ENCODE results near the gene ESRP2.
A peak's percentile ranks its signal among the peaks of the same experiment; 100 is the strongest.

The ESRP2 gene

DNA sequence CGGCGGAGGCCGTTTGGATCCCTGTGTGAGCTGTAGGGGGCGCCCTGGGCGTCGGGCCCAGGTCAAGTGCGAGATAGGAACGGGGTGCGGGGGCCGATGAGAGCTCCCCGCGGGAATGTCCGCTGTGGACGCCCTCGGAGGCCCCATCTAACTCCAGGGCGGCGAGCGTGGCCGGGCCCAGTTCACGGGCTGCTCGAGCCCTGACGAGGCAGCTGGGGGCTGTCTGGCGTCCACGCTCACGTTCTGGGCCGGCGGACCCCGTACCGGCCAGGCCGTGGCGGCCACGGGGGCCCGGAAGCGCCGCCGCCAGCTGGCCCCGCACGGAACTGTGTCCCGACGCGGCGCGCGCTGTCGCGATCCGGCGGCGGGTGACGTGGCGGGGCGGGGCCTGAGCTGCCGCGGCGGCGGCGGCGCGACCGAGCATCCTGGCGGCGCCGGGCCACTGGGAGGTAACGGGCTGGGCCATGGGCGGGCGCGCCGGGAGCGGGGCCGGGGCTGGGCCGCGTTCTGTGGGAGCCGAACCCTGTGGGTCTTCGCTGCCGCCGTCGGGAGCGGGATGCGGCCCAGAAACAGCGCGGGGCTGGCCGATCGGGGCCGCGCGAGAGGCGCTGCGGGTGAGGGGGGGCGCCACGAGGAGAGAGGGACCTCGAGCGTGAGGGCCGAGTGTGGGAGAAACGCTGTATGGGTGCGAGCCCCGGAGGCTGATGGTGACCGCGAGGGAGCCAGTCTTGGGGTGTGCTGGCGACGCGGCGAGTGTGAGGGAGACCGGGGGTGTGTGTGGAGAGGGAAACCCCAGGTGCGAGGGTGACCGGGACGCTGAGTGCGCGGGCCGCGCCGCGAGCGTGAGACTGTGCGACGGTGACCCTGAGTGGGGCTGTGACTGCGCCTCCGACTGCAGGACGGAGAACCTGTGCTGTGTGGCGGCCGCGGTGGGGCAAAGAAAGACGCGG lies 28.5 kb upstream of the ESRP2 start, which contains the start of gene SLC7A6:
Gene SLC7A6 (plus strand): TSS at position 399 of the 950 bp plus-strand sequence. CDS start 10,201 bp downstream, outside the sequence.
- no peak for DNase-seq (ENCODE audit: low read depth, low spot score)
- peak within 1 kb of the TSS; percentile 95 for H3K27ac ChIP-seq

- DNase-seq (ENCODE audit: low read depth, low spot score): no peak
- peak overlapping the region; percentile 95 for H3K27ac ChIP-seq
Measured at GRCh38 chr16:68263559-68264127, 27.7 kb upstream of the ESRP2 start.

- DNase-seq (ENCODE audit: low read depth, low spot score): no peak
- no peak overlapping the region for H3K27ac ChIP-seq
Measured at GRCh38 chr16:68259007-68259825, 23.3 kb upstream of the ESRP2 start.

DNA sequence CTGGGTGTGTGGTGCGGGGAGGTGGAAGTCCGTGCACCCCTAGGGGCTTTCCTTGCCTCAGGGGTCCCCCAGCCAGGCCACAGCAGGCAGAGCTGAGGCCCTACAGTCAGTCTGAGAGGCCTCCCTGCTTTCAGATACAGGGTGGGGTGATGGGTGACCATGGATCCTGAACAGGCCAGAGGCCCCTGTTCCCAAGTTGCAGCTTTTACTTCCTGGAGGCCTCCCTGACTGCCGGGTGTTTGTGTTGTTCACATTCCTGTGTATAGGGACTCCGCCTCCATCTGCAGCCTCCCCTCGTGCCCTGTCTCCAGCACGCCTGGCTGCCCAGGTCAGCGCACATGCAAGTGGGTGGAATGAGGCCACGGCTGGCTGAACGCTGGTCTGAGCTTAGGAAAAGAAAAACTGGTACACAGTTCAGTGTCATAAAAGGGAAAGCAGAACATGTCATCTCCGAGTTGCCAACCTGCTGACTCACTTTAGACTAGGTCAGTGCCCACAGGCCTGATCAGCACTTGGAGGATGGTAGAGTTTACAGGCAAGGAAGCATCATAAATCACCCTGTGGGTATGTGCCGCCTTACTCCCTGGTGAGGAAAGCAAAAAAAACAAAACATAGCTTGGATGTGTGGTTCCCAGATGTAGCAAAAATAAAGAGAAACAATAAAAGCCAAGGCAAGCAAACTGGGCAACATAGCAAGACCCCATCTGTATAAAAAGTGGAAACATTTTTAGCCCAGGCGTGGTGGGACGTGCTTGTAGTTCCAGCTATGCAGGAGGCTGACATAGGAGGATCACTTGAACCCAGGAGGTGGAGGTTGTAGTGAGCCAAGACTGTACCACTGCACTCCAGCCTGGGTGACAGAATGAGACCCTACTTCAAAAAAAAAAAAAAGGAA lies 22.2 kb upstream of the ESRP2 start:
- H3K27ac ChIP-seq: peak overlapping the region; percentile 37
- peak; percentile 72 for DNase-seq (ENCODE audit: low read depth, low spot score)

DNA sequence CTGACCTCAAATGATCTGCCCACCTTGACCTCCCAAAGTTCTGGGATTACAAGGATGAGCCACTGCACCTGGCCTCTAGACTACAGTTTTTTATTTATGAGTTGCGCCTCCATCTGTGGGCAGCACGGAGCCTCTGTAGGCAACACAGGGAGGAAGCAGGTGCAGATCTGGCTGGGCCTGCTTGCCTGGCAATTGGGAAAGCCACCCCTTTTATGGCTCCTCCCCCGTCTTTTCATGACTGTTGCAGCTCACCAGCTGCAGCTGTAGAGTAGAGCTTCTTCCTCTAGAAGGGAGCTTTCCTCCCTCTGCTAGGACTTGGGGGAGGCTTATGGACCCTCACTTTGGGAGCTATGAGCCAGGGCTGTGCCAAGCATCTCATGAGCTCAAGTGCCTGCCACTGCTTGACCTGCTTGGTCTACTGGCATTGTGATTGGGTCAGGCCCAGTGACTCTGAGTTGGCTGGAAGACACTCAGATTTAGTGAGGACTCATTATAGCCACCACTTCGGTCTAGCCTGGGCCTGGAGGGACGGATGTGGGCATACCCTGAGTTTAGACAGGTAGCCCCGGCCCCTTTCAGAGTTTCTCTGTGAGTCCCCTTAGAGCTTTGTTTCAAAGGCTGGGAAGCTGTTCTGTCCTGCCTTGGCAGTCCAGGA lies 21.5 kb upstream of the ESRP2 start:
- H3K27ac ChIP-seq: peak overlapping the region; percentile 37
- no peak for DNase-seq (ENCODE audit: low read depth, low spot score)

DNA sequence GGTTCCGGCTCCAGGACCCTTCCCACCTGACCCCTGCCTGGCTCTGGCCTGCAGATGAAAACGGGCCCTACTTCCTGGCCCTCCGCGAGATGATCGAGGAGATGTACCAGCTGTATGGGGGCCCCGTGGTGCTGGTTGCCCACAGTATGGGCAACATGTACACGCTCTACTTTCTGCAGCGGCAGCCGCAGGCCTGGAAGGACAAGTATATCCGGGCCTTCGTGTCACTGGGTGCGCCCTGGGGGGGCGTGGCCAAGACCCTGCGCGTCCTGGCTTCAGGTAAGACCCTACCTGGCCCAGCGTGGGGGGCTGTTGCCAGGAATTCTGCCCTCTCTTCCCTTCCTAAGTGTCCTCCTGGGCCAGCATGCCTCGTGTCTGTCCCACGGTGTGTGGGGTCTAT lies 19.8 kb upstream of the ESRP2 start:
- no peak for DNase-seq (ENCODE audit: low read depth, low spot score)
- H3K27ac ChIP-seq: no peak overlapping the region

DNA sequence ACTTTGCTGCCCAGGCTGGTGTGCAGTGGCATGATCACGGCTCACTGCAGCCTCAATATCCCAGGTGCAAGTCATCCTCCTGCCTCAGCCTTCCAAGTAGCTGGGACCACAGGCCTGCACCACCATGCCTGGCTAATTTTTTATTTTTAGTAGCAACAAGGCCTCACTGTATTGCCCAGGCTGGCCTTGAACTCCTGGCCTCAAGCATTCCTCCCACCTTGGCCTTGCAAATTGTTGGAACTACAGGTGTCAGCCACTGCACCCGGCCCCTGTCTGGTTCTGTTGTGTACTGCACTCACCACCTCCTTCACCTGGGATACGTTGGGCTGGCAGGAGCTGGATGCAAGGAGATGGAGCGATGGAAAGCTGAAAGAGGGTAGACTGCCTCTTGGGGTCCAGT lies 17.8 kb upstream of the ESRP2 start:
- DNase-seq (ENCODE audit: low read depth, low spot score): no peak
- no peak overlapping the region for H3K27ac ChIP-seq

GRCh38 chr16:68252383-68252782 lies 16.5 kb upstream of the ESRP2 start:
- DNase-seq (ENCODE audit: low read depth, low spot score): no peak
- H3K27ac ChIP-seq: no peak overlapping the region

DNA sequence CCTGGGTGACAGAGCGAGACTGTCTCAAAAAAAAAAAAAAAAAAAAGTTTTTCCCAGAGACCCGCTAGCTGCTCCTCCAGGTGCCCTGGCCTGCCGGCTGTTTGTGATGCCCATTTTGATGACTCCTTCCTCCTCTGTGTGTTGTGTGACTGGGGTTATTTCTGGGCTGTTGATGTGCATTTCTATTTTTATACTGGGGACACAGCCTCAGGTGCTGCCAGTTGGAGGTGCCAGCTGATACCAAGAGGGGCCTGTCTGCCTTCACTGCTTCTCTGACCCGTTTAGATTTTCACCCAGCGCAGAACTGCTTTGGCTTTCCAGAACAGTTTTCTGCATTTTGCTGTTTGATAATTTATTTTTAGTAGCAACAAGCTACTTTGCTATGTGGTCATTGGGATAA lies 15.9 kb upstream of the ESRP2 start:
- no peak overlapping the region for H3K27ac ChIP-seq
- no peak for DNase-seq (ENCODE audit: low read depth, low spot score)

- DNase-seq (ENCODE audit: low read depth, low spot score): no peak
Measured at GRCh38 chr16:68250951-68251350, 15.0 kb upstream of the ESRP2 start.

DNA sequence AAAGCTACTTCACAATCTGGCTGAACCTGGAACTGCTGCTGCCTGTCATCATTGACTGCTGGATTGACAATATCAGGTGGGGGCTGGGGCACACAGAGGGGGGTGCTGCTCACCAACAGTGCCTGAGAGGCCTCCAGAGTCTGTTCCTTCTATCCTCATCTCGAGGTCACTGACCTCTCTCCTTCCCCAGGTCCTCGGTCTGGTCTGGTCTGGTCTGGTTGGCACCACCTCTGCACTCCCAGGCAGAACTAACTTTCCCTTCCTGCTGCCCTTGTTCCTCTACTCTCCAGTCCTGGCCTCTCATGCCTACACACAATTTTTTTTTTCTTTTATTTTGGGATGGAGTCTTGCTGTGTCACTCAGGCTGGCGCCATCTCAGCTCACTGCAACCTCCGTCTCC lies 13.4 kb upstream of the ESRP2 start:
- no peak for DNase-seq (ENCODE audit: low read depth, low spot score)
- no peak overlapping the region for H3K27ac ChIP-seq

More at GRCh38 chr16:68250951-68251350, 15.0 kb upstream of the ESRP2 start:
- H3K27ac ChIP-seq: no peak overlapping the region

DNA sequence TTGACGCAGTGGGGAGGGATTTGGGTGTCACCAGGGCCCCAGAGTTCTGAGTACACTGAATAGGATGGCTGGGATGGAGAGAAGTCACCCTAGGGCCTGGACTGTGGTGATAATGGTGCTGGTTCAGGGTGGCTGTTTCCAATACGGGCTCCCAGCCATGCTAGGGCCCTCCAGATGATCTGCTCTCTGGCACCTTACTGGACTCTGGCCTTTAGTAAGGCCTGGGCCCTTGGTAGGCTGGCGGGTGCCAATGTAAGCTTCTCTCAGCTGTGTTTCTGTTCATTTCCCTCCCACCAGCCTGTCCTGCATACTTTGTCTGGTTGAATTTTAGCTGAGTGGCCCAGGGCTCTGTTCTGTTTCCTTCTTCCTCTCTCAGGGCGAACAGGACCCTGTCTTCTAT lies 12.0 kb upstream of the ESRP2 start:
- DNase-seq (ENCODE audit: low read depth, low spot score): no peak
- H3K27ac ChIP-seq: no peak overlapping the region

DNA sequence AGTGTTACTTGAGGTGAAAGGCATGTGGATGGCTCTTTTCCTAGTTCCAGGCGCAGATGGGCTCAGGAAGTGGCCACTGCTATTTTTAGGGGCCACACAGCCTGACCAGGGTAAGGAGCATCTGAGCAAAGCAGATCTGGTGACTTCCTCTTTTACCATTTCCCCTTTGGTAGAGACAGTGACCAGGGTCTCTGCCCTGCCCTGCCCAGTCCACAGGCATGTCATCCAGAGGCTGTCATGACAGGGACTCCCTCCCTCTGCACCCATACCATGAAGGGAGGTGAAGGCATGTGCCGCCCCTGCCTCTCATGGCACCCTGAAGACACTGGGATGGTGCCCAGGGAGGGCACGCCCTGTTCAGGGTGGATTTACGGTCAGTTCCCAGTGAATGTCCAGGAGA lies 11.5 kb upstream of the ESRP2 start:
- no peak for DNase-seq (ENCODE audit: low read depth, low spot score)
- no peak overlapping the region for H3K27ac ChIP-seq

DNA sequence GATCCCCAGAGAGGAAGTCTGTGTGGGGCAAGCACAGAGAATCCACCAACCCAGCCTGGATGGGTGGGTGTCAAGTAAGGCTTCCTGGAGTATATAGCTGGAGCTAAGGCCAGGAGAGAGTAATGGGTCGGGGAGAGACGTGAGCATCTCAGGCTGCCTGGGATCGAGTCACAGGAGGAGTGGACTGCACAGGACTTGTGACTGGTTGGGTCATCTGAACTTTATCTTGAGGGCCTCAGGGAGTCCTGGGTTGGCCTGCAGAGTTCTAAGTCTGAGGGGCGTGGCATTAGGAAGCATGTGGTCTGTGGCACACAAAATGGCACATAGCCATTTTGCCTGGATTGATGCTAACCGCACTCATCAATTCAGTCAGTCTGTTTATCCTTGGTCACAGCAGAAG lies 10.7 kb upstream of the ESRP2 start:
- no peak for DNase-seq (ENCODE audit: low read depth, low spot score)
- H3K27ac ChIP-seq: no peak overlapping the region

- H3K27ac ChIP-seq: no peak overlapping the region
- no peak for DNase-seq (ENCODE audit: low read depth, low spot score)
Measured at GRCh38 chr16:68246121-68246520, 10.2 kb upstream of the ESRP2 start.

DNA sequence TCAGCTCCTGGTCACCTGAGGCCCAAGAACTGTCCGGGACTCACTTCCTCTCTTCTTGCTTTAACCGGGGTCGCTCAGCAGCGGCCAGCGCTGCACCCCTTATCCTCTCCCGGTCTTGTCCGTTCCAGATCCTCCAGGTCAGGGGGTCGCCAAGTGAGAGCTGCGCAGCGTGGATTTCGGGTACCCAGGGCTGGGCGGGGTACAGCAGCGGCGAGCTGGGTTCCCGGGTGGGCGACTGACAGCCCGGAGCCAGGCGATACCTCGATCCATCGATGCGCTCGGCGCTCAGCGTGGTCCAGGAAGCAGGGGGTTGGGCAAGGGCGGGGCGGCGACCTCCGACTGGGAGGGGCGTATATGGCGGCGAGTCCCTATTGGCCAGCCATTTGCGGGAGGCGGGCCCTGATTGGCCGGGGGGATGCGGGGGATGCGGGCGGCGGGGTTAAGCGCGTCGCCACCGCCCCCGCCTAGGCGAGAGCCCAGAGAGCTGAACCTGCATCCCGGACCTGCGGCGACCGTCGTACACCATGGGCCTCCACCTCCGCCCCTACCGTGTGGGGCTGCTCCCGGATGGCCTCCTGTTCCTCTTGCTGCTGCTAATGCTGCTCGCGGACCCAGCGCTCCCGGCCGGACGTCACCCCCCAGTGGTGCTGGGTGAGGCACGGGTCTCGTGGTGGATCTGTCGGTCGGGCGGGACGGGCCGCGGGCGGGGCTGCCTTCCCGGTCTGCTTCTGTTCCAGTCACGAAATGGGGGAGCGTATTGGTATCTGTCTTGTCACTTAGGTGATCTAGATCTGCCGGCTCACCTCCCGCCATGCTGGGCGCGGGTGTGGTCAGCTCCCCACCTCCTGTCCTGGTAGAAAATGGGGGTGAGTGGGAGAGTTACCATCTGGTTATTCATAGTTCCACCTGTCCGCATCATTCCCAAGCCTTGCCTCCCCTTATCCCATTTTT lies 9.3 kb upstream of the ESRP2 start, which contains the start of gene PLA2G15:
Gene PLA2G15 (plus strand): TSS at position 471 of the 951 bp plus-strand sequence. CDS start 54 bp downstream, at position 525.
- no peak within 1 kb of the TSS for H3K27ac ChIP-seq
- DNase-seq (ENCODE audit: low read depth, low spot score): peak; percentile 68

DNA sequence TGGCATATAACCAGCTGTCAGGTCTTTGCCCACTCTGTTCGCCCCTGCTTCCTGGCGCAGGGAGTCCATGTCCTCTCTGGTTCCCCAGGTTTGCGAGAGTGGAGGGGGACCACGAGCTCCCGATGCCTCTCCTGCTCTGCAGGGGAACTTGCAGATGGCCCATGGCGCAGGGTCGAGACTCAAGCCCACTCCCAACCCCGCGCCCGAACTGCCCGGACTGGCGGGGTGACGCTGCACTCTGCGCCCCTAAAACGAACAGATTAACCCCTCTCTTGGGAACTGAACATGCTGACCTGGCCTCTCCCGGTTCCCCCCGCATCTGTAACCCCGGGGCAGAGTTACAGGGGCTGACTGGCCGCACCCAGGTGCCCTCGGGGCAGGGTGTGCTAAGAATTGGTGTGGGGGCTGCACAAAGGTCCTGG lies 8.6 kb upstream of the ESRP2 start:
- DNase-seq (ENCODE audit: low read depth, low spot score): no peak
- no peak overlapping the region for H3K27ac ChIP-seq
